IPS-18c (cell line): ENCODE results near the gene MIPOL1.
"Not testable (repeated sequence)": the region's sequence is repeated elsewhere in the genome, so short reads cannot be mapped to it uniquely, and the experiment has no call there.

Experiments
- H3K4me3 ChIP-seq: 2 replicates; pipeline ENCODE4 v1.7.0; 2013; ENCODE audit warnings: low read depth, mild to moderate bottlenecking, low read length, moderate library complexity; ENCODE audit not compliant: insufficient read depth
- H3K9me3 ChIP-seq: one replicate; pipeline ENCODE4 v1.6.1; 2013; ENCODE audit warnings: mild to moderate bottlenecking, low read length, moderate library complexity; ENCODE audit not compliant: control insufficient read depth, insufficient read depth

Gene MIPOL1

GRCh38 chr14:37497422-37497821, 299.7 kb downstream of the MIPOL1 start:
- Histone ChIP-seq H3K4me3 (no peak overlapping the region), H3K9me3 (no peaks in the 10 kb centered on the region)

DNA sequence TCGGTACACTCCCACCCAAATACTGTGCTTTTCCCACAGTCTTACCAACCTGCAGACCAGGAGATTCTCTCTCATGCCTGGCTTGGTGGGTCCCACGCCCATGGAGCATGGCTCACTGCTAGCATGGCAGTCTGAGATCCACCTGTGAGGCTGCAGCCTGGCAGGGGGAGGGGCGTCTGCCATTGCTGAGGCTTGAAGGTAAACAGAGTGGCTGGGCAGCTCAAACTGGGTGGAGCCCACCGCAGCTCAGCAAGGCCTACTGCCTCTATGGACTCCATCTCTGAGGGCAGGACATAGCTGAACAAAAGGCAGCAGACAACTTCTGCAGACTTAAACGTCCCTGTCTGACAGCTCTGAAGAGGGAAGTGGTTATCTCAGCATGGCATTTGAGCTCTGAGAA, 304.1 kb downstream of the MIPOL1 start:
- Histone ChIP-seq H3K9me3 (no peaks in the 10 kb centered on the region), H3K4me3 (no peak overlapping the region)

DNA sequence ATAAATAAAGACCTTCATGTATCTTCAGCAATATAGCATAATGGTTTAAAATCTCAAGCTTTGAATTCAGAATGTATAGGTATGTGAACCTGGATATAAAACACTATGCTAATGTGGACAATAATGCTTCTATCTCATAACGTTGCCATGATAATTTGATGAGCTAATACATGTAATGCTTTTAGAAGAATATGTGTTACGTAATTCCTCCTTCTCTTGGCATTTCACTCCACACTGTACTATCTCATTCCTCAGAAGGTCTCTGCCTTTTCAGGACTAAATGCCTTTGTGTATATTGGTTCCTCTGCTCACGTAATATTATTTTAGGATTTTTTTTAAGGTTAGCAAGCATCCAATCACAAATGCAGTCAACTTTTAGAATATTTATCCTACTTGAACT, 310.8 kb downstream of the MIPOL1 start:
- Histone ChIP-seq H3K4me3 (no peak overlapping the region), H3K9me3 (no peaks in the 10 kb centered on the region)

- no peak overlapping the region for H3K4me3 ChIP-seq
- no peaks in the 10 kb centered on the region for H3K9me3 ChIP-seq
Measured at GRCh38 chr14:37512173-37512572, 314.4 kb downstream of the MIPOL1 start.

GRCh38 chr14:37515771-37516170, 318.0 kb downstream of the MIPOL1 start:
- Histone ChIP-seq H3K4me3 (no peak overlapping the region), H3K9me3 (no peaks in the 10 kb centered on the region)

- H3K9me3 ChIP-seq, result no peaks in the 10 kb centered on the region
- no peak overlapping the region for H3K4me3 ChIP-seq
Measured at GRCh38 chr14:37526994-37527393, 329.3 kb downstream of the MIPOL1 start.

DNA sequence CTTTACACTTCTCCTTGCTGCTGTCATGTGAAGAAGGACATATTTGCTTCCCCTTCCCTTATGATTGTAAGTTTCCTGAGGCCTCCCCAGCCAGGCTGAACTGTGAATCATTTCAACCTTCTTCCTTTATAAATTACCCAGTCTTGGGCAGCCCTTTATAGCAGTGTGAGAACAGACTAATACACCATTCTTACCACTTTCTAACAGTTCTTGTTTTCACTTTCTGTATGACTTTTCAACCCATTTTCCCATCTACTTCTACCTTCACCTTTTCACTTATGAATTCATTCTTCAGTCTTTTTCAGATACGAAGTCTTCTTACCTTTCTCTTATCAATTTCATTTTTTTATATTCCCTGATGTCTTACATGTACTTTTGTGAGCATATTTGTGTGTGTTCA, 342.3 kb downstream of the MIPOL1 start:
- no peaks in the 10 kb centered on the region for H3K9me3 ChIP-seq
- no peak overlapping the region for H3K4me3 ChIP-seq

- no peaks in the 10 kb centered on the region for H3K9me3 ChIP-seq
- H3K4me3 ChIP-seq, result no peak overlapping the region
Measured at GRCh38 chr14:37544407-37544806, 346.7 kb downstream of the MIPOL1 start.

DNA sequence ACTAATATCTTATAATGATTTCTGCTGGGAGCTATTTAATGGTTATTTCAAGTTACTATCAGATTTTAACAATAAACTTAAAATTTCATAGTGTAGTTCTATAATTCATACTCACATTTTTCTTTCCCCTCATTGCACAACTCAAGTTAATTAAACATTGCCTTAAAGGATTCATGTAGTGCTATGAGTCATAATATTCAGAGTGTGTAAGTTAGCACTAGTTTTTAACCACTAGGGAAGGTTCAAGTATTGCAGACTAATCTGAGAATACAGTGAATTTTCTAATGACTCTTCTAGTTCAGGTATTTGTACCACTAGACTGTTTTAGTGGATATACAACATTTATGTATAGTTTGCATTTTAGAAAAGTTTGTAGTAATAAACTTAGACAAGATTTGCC, 347.4 kb downstream of the MIPOL1 start:
- no peak overlapping the region for H3K4me3 ChIP-seq

DNA sequence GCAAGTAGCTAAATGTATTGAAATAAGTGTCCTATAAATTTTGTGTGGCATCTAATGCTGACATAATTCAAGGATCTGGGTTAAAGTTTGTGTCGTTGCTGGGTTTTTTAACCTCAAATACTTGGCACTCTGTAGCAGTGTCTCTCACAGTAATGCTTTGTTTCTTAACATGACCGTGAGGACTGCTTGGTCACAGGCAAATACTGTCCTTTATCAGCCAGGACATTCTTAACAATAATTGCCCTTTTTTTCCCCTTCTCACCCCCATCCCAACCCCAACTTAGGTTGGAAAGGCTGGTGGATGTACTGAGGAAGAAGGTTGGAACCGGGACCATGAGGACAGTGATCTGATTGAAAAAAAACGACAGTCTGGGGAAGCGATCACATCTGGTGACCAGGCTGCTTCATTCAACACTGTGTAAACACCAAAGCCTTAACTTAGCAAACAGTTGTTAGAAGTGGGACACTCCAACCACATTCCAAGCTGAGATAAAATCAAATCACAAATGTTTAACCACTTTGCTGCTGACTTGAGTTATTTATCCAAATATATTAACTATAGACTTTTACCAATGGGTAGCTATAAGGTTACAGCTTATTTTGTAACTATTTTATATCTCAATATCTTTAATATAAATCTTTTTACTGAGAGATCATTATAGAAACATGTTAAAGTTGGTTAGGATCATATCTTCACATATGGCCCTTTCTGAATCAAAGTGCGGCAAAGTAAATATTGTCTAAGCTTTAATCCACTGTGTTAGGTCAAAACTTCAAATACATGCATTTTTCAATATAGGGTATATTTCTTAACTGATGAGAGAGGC, 349.1 kb downstream of the MIPOL1 start:
- H3K4me3 ChIP-seq, result no peak overlapping the region
- H3K9me3 ChIP-seq, result no peaks in the 10 kb centered on the region

More for the DNA sequence above, 347.4 kb downstream of the MIPOL1 start:
- no peaks in the 10 kb centered on the region for H3K9me3 ChIP-seq

DNA sequence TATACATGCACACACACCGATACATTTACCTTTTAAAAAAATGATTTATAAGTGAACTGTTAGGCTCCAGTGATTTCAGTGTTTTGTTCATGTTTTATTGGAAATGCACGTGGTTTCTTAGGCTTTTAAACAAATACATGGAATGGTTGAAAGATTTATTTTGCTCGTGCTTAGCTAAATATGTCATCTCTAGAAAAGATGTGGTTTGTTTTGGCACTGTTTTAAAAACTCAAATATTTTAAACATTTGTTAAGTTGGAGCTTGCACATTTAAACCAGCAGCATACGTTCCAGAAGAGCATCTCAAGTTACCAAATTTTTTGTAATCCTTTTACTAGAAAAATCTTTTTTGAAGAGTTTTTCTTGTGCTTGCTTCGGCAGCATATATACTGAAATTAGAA, 352.8 kb downstream of the MIPOL1 start:
- Histone ChIP-seq H3K4me3 (no peak overlapping the region), H3K9me3 (no peaks in the 10 kb centered on the region)

DNA sequence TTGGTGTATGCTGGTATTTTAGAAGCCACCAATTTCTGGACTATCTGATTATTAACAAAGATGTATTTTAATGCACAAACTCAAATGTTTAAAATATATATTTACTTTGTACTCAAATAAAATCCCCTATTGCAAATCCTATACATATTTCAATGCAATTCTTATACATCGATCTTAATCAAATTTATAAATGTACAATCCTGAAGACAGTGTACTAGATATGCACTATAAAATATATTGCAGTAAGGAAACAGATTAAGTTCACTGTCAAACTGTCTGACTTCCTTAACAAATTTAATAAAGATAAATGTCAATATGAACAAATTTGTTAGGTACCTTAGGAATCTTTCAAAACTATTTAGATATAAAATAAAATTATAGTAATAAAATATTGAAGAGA, 353.4 kb downstream of the MIPOL1 start:
- Histone ChIP-seq H3K9me3 (peaks cover 2% of the 10 kb centered on the region), H3K4me3 (no peak overlapping the region)

DNA sequence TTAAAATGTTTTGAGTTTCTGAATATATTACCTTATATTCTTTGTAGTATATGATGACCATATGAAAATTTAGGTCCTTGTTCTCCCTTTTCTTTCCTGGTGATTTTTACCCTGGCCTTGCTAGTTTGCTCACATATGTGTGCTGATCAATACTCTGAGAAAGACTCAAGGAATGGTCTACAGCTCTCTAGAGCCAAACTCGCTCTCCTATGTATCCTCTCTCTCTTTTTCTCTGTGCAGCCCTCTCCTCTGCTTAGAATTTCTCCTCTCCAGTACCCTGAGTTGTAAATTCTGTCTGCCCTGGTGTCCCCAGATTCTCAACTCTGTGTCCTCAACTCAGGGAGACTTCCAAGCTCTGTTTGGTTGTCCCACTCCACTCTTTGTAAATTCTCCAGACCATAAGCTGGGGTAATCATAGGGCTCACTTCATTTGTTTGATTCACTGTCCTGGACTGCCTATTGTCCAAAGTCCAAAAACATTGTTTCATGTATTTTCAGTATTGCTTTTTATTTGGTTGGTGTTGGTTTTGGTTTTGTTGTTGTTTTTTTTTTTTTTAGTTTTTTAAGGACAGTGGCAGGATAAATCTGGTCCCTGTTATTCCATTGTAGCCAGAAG, 356.3 kb downstream of the MIPOL1 start:
- Histone ChIP-seq H3K9me3 (peaks cover 2% of the 10 kb centered on the region), H3K4me3 (no peak overlapping the region)

- not testable (repeated sequence) for H3K4me3 ChIP-seq, H3K9me3 ChIP-seq
Measured at GRCh38 chr14:37555596-37555995, 357.9 kb downstream of the MIPOL1 start.

GRCh38 chr14:37558740-37559139, 361.0 kb downstream of the MIPOL1 start:
- H3K9me3 ChIP-seq, result peaks cover 2% of the 10 kb centered on the region
- no peak overlapping the region for H3K4me3 ChIP-seq

GRCh38 chr14:37559386-37559785, 361.6 kb downstream of the MIPOL1 start:
- H3K4me3 ChIP-seq, result no peak overlapping the region

GRCh38 chr14:37563189-37563588, 365.5 kb downstream of the MIPOL1 start:
- no peaks in the 10 kb centered on the region for H3K9me3 ChIP-seq
- H3K4me3 ChIP-seq, result no peak overlapping the region

More at GRCh38 chr14:37559386-37559785, 361.6 kb downstream of the MIPOL1 start:
- peaks cover 2% of the 10 kb centered on the region for H3K9me3 ChIP-seq

DNA sequence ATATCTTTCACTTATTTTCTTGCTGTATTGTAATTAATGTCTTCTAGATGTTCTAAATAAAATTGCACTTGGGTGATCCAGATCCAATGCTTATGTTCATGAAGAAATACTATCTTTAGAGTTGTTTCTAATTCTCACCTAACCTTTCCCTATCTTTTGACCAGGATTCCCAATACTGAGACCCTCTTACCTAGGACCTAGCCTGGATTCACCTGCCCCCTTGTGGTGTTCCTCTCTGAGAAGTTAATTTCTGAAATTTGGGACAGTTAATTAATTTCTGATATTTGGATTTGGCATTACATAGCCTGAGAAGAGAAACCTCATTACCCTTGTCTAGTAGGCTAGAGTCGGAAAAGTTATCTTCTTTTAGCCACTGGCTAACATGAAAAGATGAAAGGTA, 367.8 kb downstream of the MIPOL1 start:
- no peak overlapping the region for H3K4me3 ChIP-seq
- H3K9me3 ChIP-seq, result no peaks in the 10 kb centered on the region
